HG02642 (cell line): ENCODE measurements around the gene CTAG1B.
"Not testable (repeated sequence)": the region's sequence is repeated elsewhere in the genome, so short reads cannot be mapped to it uniquely, and the experiment has no call there.

Experiments
- ATAC-seq: cut with Tn5 transposase; IDR thresholded peaks from one replicate; pipeline ENCODE4 v1.9.1; 2021; ENCODE audit warnings: mild to moderate bottlenecking; ENCODE audit not compliant: unreplicated experiment, poor library complexity

The CTAG1B gene

DNA sequence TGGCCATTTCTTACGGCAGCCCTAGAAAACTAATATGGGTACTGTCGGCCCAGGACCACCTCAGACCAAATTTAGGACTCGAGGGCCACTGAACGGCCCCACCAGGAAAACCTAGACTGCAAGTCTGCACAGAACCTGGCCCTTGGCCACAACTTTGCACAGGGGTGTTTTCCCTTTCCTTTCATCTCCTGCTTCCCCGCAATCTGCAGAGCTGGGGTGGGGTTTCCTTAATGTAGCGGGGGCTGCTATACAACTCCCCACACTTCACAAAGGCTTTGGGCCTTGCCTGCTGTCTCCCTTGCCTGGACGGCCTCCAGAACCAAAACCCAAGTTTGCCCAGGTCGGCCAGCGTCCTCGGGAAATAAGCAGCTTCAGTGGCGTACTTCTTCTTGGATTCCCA, 11.9 kb upstream of the CTAG1B start:
- ATAC-seq, result not testable (repeated sequence)

DNA sequence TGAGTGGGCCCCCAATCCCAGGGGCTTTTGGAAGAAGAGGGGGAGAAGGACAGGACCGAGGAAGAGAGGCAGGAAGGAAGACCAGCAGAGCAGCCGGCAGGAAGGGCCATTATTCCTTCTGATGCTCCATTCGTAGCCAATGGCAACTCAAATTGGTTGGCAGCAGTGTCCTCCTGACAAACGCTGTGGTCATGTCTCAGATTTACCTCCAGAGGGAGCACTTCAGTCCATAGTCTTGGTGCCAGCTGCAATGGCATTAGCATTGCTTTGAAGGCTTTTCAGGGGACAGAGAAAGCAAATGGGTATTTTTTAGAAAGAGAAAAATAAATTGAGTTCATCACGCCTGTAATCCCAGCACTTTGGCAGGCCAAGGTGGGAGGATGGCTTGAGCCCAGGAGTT, 9.9 kb upstream of the CTAG1B start:
- ATAC-seq, result not testable (repeated sequence)

DNA sequence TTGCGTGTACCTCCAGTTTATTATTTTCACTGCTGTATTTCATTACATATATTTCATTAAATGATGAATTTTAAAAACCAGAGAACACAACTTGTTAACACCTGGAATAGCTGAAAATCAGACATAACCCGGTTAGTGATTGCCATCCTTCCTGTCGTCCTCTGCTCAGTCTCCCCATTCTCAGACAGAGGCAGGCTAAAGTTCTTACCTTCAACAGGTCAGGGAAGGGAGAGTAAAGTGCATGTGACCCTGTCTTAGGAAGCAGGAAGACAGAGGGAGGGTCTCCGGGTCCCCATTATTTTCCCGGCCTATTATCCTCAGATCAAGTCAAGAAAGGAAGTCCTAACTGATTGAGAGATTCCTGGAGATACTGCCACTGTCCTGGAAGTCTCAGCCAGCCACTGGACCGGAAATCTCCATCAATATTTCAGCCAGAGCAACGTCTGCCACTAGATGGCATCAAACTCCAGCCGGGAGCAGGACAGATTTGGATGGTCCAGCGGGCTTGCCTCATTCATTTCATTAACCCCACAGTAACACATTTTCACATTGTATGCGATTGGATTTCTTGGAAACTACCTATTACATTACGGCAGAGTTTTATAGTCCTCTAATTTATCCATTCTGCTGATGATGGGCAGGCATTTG, 1.8 kb upstream of the CTAG1B start:
- not testable (repeated sequence) for ATAC-seq

DNA sequence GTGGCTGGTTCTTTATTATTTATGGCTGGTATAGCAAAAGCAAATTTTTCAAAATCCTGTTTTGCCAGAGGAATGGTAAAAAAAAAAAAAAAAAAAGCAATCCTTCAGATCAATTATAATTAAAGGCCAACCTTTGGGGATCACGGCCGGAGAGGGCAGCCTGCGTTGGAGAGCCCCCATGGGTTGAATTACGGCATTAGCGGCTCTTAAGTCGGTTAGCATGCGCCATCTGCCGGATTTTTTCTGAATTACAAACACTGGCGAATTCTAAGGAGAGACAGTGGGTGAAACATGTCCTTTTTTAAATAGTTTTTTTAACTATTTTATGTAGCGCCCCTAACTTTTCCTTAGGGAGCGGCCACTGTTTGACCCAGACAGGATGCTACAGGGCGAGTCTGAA, 5.5 kb downstream of the CTAG1B start:
- ATAC-seq, result not testable (repeated sequence)

DNA sequence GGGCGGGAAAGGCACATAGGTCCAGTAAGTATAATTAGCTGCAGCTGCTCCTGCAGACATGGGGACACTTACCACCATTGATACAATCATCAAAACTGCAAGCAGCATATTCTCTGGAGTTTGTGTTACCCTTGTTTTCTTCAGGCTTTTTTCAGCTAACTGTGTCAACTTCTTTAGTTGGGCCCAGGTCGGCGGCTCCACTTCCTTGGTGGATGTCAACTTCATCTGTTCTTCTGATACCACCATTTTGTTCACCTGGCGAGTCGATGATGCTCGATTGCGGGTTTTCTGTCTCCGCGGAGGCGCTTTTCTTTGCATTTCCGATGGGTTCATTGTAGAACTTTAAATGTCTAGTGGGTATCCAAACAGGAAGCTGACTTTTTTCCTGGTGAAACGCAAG, 7.9 kb downstream of the CTAG1B start:
- not testable (repeated sequence) for ATAC-seq

DNA sequence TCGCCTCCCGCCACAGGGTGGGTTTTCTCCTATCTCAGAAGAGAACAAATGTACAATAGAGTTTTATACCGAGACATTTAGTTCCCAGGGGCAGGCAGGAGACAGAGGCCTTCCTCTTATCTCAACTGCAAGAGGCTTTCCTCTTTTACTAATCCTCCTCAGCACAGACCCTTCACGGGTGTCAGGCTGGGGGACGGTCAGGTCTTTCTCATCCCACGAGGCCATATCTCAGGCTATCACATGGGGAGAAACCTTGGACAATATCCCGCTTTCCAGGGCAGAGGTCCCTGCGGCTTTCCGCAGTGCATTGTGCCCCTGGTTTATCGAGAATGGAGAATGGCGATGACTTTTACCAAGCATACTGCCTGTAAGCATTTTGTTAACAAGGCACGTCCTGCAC, 10.3 kb downstream of the CTAG1B start:
- ATAC-seq, result not testable (repeated sequence)

DNA sequence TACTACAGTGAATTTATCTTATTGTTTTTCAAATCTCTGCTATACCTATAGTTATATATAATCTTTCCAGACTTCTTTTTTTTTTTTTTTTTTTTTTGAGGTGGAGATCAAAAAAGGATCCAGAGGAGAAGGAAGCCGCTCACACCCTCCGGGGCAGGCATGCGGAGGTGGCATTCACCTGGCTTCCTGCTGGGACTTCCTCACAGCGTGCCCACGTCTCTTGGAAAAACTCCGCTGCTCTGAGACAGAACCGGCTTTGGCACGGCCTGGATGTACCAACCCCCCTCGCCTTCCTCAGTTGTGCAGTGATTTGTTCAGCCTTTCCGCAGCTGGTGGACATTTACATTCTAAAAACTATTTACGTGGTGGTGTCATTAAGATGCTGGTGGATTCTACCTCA, 11.1 kb downstream of the CTAG1B start:
- ATAC-seq, result not testable (repeated sequence)

DNA sequence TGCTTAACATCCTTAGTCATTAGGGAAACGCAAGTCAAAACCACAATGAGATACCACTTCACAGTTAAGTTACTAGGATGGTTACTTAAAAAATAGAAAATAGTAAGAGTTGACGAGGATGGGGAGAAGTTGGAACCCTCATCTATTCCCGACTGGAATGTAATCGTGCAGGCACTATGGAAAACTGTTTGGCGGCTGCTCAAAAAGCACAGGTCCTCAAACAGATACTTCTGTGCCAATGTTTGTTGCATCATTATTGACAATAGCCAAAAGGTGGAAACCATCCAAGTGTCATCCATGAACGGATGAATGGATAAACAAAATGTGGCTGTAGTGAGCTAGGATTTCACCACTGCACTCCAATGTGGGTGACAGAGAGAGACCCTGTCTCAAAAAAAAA, 11.7 kb downstream of the CTAG1B start:
- ATAC-seq, result no peak

DNA sequence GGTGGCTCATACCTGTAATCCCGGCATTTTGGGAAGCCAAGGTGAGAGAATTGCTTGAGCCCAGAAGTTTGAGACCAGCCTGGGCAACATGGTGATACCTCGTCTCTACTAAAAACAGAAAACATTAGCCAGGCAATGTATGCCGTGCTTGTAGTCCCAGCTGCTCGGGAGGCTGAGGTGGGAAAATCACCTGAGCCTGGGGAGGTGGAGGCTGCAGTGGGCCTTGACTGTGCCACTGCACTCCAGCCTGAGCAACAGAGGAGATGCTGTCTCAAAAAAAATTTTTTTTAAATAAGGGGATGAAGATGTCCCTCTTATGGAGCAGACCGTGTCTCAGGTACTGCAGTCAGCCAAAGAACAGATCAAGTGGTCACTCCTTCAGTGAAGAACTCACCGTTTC, 13.5 kb downstream of the CTAG1B start:
- ATAC-seq, result no peak

DNA sequence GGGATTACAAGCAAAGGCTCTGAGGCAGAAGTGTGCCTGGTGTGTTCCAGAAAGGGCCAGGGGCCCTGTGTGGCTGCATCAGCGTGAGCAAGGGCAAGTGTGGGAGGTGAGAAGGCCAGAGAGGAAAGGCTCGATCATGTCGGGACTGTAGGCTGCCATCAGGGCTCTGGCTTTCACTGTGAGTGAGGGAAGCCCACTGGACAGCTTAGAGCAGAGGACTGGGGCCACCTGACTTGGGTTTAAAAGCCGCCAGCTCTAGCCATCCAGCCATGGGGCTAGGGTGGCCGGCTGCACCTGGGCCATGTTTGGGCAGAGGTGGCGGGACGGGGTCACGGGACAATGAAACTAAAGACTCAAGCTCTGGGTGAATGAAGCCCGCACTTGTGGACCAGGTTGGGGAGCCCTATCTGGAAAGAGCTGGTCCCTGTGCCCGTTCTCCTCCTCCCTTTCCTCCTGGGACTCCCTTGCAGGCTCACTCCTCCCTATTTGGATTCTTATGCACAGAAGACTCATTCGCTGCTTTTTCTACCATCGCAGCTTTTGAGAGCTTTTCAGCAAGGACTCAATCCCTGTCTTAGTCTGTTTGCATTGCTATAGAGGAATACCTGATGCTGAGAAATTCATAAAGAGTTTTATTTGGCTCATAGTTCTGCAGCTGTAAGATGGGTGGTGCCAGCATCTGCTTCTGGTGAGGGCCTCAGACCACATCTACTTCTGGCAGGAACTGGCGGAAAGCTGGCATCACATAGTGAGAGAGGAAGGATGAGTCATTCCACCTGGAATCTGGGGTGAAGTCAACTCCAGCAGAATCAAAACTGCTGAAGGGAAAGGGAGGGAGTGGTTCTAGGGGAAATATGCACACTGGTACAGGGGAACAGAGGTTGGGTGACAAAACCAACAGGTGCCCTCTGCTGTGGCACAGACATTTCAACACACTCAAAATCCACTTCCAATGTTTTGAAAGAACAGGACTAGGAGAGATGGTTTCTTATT, 15.3 kb downstream of the CTAG1B start:
- no peak for ATAC-seq

DNA sequence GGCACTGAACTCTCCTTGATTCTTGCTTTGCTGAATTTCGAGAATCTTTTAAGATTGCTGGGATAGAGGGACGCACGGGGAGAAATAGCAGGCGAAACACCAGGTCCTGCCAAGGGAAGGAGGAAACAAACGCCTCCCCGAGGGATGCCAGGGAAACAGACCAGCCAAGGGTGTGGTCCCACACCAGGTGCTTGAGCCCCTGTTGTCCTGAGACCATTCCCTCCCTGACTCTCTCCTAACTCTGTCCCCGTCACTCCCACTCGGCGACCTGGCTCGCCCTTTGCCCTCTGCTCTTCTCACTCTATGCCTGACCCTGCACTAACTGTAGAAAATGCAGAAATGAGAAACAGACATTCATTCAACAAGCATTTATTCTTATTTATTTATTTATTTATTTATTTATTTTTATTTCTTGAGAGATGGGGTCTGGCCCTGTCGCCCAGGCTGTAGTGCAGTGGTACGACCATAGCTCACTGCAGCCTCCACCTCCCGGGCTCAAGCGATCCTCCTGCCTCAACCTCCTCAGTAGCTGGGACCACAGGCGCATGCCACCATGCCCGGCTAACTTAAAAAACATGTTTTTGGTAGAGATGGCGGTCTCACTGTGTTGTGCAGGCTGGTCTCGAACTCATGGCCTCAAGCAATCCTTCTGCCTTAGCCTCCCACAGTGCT, 16.2 kb downstream of the CTAG1B start:
- ATAC-seq, result no peak

DNA sequence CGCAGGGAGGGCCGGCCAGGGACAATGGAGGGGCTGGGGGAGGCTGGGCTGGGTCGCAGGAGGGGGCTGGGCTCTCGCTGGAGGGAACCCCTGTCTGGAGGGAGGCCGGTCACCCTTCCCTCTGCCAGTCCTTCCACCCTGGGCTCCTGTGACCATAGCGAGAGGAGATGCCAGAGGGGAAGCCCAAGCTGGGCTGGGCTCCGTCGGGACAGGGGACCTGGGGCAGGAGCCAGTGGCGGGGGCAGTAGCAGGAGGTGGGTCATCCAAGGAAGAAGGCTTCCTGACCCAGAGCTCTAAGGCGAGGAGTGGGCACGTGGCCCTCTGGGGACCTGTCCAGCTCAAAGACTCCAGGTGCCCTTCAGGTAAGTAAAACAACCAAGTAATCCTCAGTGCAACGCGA, 16.9 kb downstream of the CTAG1B start:
- no peak for ATAC-seq

DNA sequence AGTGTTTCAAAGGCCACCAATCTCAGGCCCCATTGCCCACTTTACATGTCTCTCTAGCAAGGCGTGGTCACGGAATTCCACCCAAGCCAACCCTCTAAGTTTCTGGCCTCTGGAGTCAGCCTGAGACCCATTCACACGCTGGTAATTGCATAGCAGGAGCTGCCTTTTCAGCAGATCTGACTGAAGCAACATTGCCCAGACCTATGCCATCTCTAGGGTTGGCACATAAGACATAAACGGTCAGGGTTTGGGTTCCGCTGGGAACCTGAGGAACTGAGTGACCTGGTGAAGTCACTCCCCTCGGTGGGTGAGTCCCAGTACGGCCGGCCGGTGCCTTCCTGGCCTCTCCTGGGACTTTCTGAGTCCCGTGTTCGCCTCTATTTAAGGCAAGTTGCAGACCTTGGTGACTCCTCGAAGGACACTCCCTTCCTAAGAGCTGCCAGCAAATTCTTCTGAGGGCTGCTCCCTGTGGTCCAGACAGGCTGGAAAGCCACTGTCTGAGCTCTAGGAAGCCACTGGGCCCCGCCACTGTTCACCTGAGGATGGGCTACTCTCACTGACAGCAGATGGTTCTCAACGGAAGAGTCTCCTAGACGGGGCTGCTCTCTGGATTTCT, 18.2 kb downstream of the CTAG1B start:
- no peak for ATAC-seq

DNA sequence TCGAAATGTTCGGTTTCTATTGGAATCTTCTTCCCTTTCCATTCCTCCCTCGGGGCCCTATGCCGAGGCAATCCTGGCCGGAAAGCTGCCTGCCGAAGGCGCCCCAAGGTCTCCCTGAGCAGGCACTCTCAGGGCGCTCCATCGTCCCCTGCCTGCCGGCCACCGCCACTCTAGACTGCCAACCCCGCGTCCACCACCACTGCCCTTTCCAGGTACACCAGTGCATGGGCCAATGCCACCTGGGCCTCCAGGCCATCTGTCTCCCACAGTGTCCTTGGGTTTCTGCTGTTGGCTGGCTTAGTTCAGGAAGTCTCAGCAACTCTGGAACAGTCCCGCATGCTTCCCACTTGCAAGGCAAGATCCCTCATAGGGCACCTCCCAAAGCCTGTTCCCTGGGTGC, 19.6 kb downstream of the CTAG1B start:
- no peak for ATAC-seq

DNA sequence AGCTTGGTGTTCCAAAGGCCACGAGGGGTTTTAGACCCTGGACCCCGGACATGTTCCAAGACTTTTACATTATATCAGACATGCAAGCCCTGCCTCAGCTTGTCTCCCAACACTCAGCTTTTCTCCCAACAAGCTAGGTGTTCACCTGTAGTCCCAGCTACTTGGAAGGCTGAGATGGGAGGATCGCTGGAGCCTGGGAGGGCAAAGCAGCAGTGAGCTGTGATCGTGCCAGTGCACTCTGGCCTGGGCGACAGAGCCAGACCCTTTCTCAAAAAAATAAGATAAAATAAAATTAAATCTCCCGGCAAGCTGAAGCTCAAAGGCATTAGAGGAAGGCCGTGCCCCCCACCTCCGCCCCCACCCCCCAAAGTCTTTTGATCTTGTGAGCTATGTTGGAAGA, 20.4 kb downstream of the CTAG1B start:
- no peak for ATAC-seq

DNA sequence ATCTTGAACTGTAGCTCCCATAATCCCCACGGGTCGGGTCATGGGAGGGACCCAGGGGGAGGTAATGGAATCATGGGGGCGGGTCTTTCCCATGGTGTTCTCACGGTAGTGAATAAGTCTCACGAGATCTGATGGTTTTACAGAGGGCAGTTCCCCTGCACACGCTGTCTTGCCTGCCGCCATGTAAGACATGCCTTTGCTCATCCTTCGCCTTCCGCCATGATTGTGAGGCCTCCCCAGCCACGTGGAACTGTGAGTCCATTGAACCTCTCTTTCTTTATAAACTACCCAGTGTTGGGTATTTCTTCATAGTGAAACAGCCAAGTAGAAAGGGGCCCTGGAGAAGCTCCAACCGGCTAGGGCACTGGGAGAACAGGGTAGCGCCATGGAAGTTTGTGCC, 21.9 kb downstream of the CTAG1B start:
- ATAC-seq, result no peak

DNA sequence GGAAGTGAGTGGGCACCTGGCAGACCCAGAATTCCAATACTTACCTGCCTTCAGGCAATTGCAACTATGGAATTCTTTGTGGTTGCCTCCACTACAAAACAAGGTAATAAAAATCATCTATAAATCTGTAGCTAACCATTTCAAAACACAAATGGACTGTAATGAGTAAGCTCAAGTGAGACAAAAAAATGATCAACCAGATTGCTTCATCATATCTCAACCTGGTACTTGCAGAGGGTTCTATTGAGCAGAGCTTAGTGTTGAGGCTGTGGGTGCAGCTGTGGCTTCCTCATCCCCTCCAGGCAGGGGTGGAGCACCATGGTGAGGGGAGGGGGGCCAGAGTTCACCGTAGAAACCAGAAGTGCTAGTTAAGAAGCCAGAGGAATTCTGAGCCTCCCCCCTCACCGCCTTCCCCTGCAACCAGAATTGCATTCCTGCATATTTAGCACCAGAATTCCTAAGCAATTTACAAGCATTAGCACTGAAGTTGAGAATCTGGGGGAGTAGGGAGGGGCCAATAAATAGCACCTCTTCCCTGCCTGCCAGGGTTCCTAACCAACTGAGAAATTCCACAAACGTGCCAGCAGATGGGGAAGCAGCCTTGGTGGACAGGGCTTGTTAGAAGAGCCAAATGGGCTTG, 22.7 kb downstream of the CTAG1B start:
- no peak for ATAC-seq

DNA sequence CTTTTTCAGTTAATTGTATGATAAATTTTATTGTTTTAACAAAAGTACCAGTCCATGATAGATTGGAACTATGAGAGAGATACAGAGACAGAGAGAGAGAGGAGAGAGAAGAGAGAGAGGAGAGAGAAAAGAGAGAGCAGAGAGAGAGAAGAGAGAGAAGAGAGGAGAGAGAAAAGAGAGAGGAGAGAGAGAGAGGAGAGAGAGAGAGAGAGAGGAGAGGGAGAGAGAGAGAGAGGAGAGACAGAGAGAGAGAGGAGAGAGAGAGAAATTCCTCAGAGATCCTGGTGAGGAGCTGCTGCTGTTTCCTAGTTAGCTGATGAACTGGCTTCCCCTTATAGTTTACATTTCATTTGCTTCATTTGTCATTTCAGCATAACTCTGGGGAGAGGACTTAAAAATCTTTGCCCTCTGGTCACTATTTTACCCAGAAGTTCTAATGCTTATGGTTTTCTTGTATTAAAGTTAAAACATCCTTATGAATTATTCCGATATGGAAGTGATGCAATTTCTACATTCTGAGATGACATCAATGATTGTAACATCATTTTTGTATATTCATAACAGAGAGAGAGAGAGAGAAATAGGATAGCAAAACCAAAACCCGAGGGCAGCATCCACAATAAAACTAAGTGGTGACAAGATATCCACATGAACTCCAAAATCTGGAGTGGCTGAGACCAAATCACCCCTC, 23.4 kb downstream of the CTAG1B start:
- no peak for ATAC-seq

DNA sequence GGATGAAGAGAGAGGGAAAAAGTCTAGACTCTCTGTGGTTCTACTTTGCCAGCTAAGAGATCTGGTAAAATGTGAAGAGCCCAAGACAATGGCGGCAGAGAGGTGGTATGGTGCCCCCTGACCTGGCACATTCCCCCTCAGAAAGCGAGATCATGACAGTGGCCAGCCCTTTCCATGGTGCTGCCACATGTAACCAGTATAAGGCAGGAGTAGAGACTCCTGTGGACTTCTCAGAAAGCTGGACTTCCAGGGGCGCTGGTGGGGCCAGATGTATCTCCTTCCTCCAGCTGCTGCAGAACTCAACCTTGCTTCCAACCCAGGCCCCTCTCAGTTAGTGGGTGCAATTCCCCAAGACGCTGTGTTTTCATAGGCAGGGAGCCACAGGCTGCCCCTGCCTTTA, 24.6 kb downstream of the CTAG1B start:
- ATAC-seq, result no peak

DNA sequence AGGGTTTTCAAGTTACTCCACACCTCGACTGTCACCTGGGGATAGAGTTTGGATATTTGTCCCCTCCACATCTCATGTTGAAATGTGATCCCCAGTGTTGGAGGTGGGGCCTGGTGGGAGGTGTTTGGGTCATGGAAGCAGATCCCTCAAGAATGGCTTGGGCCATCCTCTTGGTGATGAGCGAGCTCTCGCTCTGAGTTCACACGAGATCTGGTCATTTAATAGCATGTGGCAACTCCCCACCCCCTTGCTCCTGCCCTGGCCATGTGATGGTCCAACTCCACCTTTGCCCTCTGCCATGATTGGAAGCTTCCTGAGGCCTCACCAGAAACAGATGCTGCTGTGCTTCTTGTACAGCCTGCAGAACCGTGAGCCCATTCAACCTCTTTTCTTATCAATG, 25.9 kb downstream of the CTAG1B start:
- no peak for ATAC-seq
